OCI-LY3 (cell line): ENCODE measurements around the gene SAP130.
"Not testable (repeated sequence)": the region's sequence is repeated elsewhere in the genome, so short reads cannot be mapped to it uniquely, and the experiment has no call there.

Experiments used
- EZH2phosphoT487 ChIP-seq: fragments of 200-600 bp; shearing (Covaris generic); IDR thresholded peaks from 2 replicates; pipeline ENCODE4 v1.6.1; 2018; ENCODE audit warnings: antibody characterized with exemption, mixed run types, low read depth
- TF ChIP-seq, protein P1 (sequence below): fragments of 200-600, 300-600 bp; sonication (generic); IDR thresholded peaks from 2 replicates; pipeline ENCODE4 v1.5.1; 2014; ENCODE audit warnings: antibody characterized with exemption, low read length, low read depth

DNA sequence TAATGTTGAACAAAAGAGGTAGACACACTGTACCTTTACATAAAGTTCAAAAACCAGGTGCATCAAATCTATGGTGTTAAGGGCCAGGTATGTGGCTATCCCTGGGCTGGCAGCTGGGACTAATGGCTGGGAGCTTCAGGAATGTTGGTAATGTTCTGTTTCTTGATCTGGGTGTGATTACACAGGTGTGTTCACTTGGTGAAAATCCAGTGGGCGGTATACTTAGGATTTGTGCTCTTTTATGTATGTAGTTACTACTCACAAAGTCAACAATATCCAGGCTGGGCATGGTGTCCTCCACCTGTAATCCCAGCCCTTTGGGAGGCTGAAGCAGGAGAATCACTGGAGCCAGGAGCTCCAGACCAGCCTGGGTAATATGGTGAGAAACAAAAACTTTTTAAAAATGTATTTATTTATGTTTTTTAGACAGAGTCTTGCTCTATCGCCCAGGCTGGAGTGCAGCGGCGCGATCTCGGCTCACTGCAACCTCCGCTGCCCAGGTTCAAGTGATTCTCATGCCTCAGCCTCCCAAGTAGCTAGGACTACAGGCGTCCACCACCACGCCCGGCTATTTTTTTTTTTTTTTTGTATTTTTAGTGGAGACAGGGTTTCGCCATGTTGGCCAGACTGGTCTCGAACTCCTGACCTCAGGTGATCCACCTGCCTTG, 120.0 kb downstream of the SAP130 start:
- TF ChIP-seq, protein P1, sequence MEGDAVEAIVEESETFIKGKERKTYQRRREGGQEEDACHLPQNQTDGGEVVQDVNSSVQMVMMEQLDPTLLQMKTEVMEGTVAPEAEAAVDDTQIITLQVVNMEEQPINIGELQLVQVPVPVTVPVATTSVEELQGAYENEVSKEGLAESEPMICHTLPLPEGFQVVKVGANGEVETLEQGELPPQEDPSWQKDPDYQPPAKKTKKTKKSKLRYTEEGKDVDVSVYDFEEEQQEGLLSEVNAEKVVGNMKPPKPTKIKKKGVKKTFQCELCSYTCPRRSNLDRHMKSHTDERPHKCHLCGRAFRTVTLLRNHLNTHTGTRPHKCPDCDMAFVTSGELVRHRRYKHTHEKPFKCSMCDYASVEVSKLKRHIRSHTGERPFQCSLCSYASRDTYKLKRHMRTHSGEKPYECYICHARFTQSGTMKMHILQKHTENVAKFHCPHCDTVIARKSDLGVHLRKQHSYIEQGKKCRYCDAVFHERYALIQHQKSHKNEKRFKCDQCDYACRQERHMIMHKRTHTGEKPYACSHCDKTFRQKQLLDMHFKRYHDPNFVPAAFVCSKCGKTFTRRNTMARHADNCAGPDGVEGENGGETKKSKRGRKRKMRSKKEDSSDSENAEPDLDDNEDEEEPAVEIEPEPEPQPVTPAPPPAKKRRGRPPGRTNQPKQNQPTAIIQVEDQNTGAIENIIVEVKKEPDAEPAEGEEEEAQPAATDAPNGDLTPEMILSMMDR: not testable (repeated sequence)
- TF ChIP-seq EZH2phosphoT487: not testable (repeated sequence)
